ENCODE data around the gene PAFAH1B1. TPM values are rescaled to one million over a fixed set of nuclear protein-coding genes. Genes with fewer than 3 reads are reported as not detected.
A peak's percentile ranks its signal among the peaks of the same experiment; 100 is the strongest.

Gene PAFAH1B1
- total and polyA plus RNA-seq, 4 donors, result 121 to 334 (median 230) TPM

DNA sequence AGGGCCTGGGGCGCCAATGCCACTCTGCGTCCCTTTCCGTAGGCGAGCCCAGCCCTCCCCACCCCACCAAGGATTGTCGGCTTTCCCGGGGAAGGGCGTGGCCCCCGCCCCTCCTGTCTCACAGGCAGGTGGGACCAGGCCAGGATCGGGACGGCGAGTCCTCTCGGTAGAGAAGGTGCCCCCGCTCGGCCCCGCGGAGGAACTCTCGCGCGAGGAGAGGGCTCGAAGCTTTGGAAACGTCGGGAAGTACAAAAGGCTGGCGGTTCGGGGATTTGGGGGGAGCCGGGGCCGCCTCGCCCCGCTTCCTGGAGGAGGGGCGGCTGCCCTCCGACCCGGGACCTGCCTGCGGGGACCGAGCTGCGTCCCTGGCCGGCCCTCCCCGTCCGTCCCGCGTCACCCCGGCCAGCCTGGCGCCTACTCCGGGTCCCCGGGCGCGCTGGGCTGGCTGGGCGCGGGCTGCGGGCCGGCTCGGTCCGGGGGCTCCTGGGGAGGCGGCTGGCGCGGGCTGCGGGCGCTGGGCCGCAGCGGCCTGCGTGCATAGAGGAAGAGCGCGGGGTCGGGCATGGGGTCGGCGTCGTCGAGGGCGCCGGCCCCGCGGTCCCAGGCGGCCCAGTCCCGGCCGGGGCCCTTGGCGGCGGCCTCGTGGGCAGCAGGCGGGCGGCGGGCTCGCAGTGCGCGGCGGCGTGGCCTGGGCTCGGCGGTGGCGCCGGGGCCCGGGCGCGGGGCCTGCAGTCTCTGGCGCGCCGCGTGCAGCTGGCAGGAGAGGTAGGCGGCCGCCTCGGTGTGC, 130.7 kb downstream of the PAFAH1B1 start:
- Histone ChIP-seq H3K4me1 (ENCODE audit: control insufficient read depth, insufficient read depth, low read length) (peaks cover 10% of the 10 kb centered on the region), H3K36me3 (ENCODE audit: control insufficient read depth, insufficient read depth, low read length) (peaks cover 26% of the 10 kb centered on the region), H3K27me3 (ENCODE audit: control insufficient read depth, insufficient read depth, low read length) (peaks cover 19% of the 10 kb centered on the region), H3K9me3 (ENCODE audit: control insufficient read depth, insufficient read depth, low read length) (no peaks in the 10 kb centered on the region), H3K4me3 (ENCODE audit: low read depth, low read length) (no peak overlapping the region), H3K27ac (ENCODE audit: low read depth, low read length) (no peak overlapping the region)
- DNase-seq (ENCODE audit: low read depth in 4 of 6, low spot score in 6 of 6), result peak in 1 of 6 donors; percentile 37
- 9% methylated on average over 97 of the region's 98 CpGs for WGBS (ENCODE audit: insufficient coverage)

DNA sequence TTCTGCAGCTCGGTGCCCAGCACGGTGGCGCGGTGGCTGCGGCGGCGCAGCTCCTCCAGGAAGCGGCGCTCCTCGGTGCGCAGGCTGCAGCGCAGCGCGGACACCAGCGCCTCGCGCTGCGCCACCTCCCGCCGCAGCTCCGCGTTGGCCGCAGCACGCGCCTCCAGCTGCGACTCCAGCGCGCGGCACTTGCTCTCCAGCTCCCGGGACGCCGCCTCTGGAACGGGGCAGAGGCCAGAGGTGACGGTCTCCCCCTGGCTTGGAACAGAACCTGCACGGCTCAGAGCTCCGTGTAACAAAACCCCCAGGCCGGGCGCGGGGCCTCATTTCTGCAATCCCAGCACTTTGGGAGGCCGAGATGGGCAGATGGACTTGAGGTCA, 131.3 kb downstream of the PAFAH1B1 start:
- 9% methylated on average over 40 of the region's 40 CpGs for WGBS (ENCODE audit: insufficient coverage)
- Histone ChIP-seq H3K36me3 (ENCODE audit: control insufficient read depth, insufficient read depth, low read length) (peaks cover 25% of the 10 kb centered on the region), H3K27ac (ENCODE audit: low read depth, low read length) (no peak overlapping the region), H3K4me3 (ENCODE audit: low read depth, low read length) (no peak overlapping the region), H3K27me3 (ENCODE audit: control insufficient read depth, insufficient read depth, low read length) (peaks cover 19% of the 10 kb centered on the region), H3K9me3 (ENCODE audit: control insufficient read depth, insufficient read depth, low read length) (no peaks in the 10 kb centered on the region), H3K4me1 (ENCODE audit: control insufficient read depth, insufficient read depth, low read length) (peaks cover 10% of the 10 kb centered on the region)
- DNase-seq (ENCODE audit: low read depth in 4 of 6, low spot score in 6 of 6), result peak in 2 of 6 donors; percentile 52 to 59

DNA sequence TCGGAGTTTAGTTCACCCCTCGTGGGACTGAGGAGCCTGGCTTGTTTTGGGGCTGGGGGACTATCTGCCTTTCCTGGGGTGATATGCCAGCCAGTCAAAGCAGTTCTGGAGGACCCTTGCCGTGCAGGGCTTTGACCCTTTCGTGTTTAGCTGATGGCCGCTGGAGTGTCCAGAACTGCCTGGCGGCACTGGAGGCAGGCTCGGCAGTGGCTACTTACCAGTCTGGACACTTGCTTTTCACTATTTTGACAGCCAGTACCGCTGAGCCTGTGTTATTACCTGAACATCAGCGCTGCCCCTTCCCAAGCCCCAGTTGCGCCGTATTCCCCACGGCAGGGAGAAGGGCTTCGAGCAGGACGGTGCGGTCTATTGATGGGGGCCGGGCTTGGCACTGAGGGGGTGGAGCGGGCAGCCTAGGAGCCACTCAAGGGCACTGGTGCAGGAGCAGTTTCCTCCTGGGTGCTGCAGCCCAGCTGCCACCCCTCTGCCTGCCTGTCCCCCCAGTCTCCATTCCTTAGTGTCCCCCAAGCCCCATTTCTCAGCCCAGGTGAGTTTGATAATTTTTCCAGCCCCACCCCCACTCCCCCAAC, 137.4 kb downstream of the PAFAH1B1 start:
- WGBS (ENCODE audit: insufficient coverage), result 82% methylated on average over 17 of the region's 17 CpGs
- Histone ChIP-seq H3K9me3 (ENCODE audit: control insufficient read depth, insufficient read depth, low read length) (no peaks in the 10 kb centered on the region), H3K4me1 (ENCODE audit: control insufficient read depth, insufficient read depth, low read length) (no peaks in the 10 kb centered on the region), H3K36me3 (ENCODE audit: control insufficient read depth, insufficient read depth, low read length) (peaks cover 49% of the 10 kb centered on the region), H3K27me3 (ENCODE audit: control insufficient read depth, insufficient read depth, low read length) (peaks cover 4% of the 10 kb centered on the region), H3K4me3 (ENCODE audit: low read depth, low read length) (no peak overlapping the region), H3K27ac (ENCODE audit: low read depth, low read length) (no peak overlapping the region)
- DNase-seq (ENCODE audit: low read depth in 4 of 6, low spot score in 6 of 6), result no peak

DNA sequence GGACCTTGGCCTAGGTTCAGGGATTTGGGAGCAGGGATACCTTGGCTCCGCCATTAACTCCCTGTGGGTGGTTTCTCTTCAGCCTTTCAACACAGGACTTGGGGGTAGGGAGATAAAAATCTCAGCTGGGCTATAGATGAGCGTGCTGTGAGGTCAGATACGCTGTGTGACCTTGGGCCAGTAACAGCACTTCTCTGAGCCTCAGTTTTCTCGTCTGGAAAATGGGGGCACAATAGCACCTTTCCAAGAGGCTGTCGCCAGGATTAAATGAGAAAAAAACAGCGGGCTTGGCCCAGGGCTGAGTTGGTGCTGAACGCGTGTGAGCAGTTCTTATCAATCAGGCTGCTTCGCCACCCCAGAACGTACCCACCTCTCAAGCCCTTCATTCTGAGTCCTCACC, 138.4 kb downstream of the PAFAH1B1 start:
- no peak overlapping the region for H3K27ac ChIP-seq (ENCODE audit: low read depth, low read length)
- peaks cover 4% of the 10 kb centered on the region for H3K27me3 ChIP-seq (ENCODE audit: control insufficient read depth, insufficient read depth, low read length)
- no peaks in the 10 kb centered on the region for H3K4me1 ChIP-seq (ENCODE audit: control insufficient read depth, insufficient read depth, low read length)
- WGBS (ENCODE audit: insufficient coverage), result 94% methylated on average over 9 of the region's 10 CpGs
- H3K36me3 ChIP-seq (ENCODE audit: control insufficient read depth, insufficient read depth, low read length), result peaks cover 50% of the 10 kb centered on the region
- DNase-seq (ENCODE audit: low read depth in 4 of 6, low spot score in 6 of 6), result no peak
- no peak overlapping the region for H3K4me3 ChIP-seq (ENCODE audit: low read depth, low read length)
- no peaks in the 10 kb centered on the region for H3K9me3 ChIP-seq (ENCODE audit: control insufficient read depth, insufficient read depth, low read length)

DNA sequence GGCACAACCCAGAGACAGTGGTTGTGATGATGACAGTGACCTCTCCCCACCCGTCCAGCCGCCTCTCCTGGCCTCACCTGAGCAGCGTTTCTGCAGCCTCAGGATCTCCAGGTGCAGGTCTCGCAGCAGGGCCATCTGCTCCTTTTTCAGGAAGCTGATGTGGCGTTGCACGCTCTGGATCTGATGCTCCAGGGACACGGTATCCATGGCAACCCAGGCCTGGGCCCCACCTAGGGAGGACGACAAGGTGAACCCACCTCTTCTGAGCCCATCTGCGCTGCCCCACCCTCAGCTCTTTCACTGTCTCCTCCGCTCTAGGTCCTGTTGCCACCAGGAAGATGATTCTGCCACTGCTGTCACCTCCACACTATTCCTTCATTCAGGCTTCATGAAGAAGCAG, 141.5 kb downstream of the PAFAH1B1 start:
- H3K36me3 ChIP-seq (ENCODE audit: control insufficient read depth, insufficient read depth, low read length), result peaks cover 41% of the 10 kb centered on the region
- no peaks in the 10 kb centered on the region for H3K27me3 ChIP-seq (ENCODE audit: control insufficient read depth, insufficient read depth, low read length)
- no peak for DNase-seq (ENCODE audit: low read depth in 4 of 6, low spot score in 6 of 6)
- no peak overlapping the region for H3K27ac ChIP-seq (ENCODE audit: low read depth, low read length)
- no peaks in the 10 kb centered on the region for H3K4me1 ChIP-seq (ENCODE audit: control insufficient read depth, insufficient read depth, low read length)
- 79% methylated on average over 10 of the region's 10 CpGs for WGBS (ENCODE audit: insufficient coverage)
- no peak overlapping the region for H3K4me3 ChIP-seq (ENCODE audit: low read depth, low read length)
- H3K9me3 ChIP-seq (ENCODE audit: control insufficient read depth, insufficient read depth, low read length), result no peaks in the 10 kb centered on the region

Small RNAs within 50 kb of the gene (small RNA-seq; reads per million reads assigned to genes)
- gene MIR6776 (ENCODE audit: low replicate concordance) (not detected), gene RN7SL608P (ENCODE audit: low replicate concordance) (0.10 reads per million)

Other genes starting within 250 kb of the PAFAH1B1 start
- gene MNT, start 192.6 kb upstream of the PAFAH1B1 start, total RNA-seq, result 10 to 100 TPM in 1 of 2 donors, 1 to 10 TPM in 1; 6.2 to 12.2 TPM
- 10 to 100 TPM; 27.8 to 34.0 TPM for gene MNT, start 192.6 kb upstream of the PAFAH1B1 start, polyA plus RNA-seq (ENCODE audit: insufficient read length in 2 of 2)
- gene METTL16, start 81.8 kb upstream of the PAFAH1B1 start, total RNA-seq, result 10 to 100 TPM; 20.6 to 23.9 TPM
- gene METTL16, start 81.8 kb upstream of the PAFAH1B1 start, polyA plus RNA-seq (ENCODE audit: insufficient read length in 2 of 2), result 10 to 100 TPM; 25.6 to 28.2 TPM
- 10 to 100 TPM; 21.2 to 27.6 TPM for gene CLUH, start 118.1 kb downstream of the PAFAH1B1 start, total RNA-seq
- gene CLUH, start 118.1 kb downstream of the PAFAH1B1 start, polyA plus RNA-seq (ENCODE audit: insufficient read length in 2 of 2), result 10 to 100 TPM; 51.4 to 56.6 TPM
- 1 to 10 TPM in 1 of 2 donors, under 1 TPM in 1; 0.89 to 1.0 TPM for gene CCDC92B, start 156.0 kb downstream of the PAFAH1B1 start, total RNA-seq
- gene CCDC92B, start 156.0 kb downstream of the PAFAH1B1 start, polyA plus RNA-seq (ENCODE audit: insufficient read length in 2 of 2), result 10 to 100 TPM; 10.6 to 12.3 TPM
- gene RAP1GAP2, start 202.8 kb downstream of the PAFAH1B1 start, total RNA-seq, result 10 to 100 TPM in 1 of 2 donors, 1 to 10 TPM in 1; 7.4 to 12.8 TPM
- 10 to 100 TPM; 19.4 to 22.0 TPM for gene RAP1GAP2, start 202.8 kb downstream of the PAFAH1B1 start, polyA plus RNA-seq (ENCODE audit: insufficient read length in 2 of 2)

Data from spinal cord (tissue), 10 donors.